AG04449 (cell line): ENCODE data around the gene PADI2.

ENCODE experiments used
- CTCF ChIA-PET: fragments of 350-600 bp; formaldehyde crosslinking; extraction: SDS; loops from one replicate; lab custom pipeline; 2021; ENCODE audit warnings: antibody characterized with exemption; lab: Yijun Ruan, JAX
- POLR2A ChIA-PET: fragments of 400-600, 350-600 bp; formaldehyde crosslinking; extraction: SDS; loops from one replicate; lab custom pipeline; 2020; ENCODE audit warnings: antibody characterized with exemption, inconsistent platforms; lab: Yijun Ruan, JAX
- DNase-seq: peaks from one replicate; pipeline ENCODE4 v3.0.0-alpha.2; 2010; ENCODE audit warnings: low read depth, low spot score
- H3K4me3 ChIP-seq: 2 replicates; pipeline ENCODE4 v1.5.1; 2011; ENCODE audit warnings: low read depth, mild to moderate bottlenecking, control low read depth, low read length
- CTCF ChIP-seq: IDR thresholded peaks from one replicate; pipeline ENCODE4 v1.5.1; 2011; ENCODE audit warnings: mild to moderate bottlenecking, moderate library complexity, low read length, control low read depth, inconsistent platforms; ENCODE audit not compliant: insufficient read depth; ENCODE audit errors: missing control alignments

The PADI2 gene

DNA sequence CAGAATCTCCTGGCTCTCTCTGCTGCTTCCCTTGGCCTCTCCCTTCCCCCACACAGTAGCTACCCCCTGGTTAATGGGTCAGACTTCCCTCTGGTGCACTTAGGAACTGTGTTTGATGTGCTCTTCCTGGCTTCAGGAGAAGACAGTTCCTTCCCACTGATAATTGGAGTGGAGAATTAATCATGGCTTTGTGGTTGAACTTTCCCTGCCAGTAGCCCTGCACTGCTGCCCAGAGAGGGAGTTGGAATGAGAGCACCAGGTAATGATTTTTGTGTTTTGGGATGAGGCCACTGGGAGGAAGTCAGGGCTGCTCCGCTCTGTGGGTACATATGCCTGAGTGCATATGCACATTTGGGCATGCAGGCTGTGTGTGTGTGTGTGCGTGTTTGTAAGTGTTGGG lies 39.7 kb upstream of the PADI2 start:
- no peak overlapping the region for H3K4me3 ChIP-seq
- no peak for DNase-seq
- POLR2A ChIA-PET, result no interaction called here
- CTCF ChIA-PET, result interaction anchor here (1.1 to 2.3 kb wide), 2 partner anchors 33 to 77 kb away, joined by 5 to 8 read pairs; no protein-coding TSS in a partner anchor
- TF ChIP-seq CTCF, result no peak

DNA sequence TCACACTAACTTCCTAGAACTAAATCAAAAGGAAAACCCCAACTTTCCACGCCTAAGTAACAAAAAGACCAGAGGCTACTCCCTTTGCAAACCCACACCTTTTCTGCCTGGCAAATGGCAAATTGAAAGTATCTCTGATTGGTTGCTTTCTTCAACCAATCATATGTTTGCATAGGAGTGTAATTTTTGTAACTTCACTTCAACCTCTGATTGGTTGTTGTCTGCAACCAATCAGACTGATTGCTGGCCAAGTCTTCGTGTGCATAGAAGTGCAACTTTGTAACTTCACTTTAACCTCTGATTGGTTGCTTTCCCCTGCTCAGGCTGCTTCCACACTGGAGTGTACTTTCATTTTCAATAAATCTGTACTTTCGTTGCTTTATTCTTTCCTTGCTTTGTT lies 36.9 kb upstream of the PADI2 start:
- H3K4me3 ChIP-seq, result no peak overlapping the region
- POLR2A ChIA-PET, result no interaction called here
- TF ChIP-seq CTCF, result no peak
- CTCF ChIA-PET, result no interaction called here
- no peak for DNase-seq

DNA sequence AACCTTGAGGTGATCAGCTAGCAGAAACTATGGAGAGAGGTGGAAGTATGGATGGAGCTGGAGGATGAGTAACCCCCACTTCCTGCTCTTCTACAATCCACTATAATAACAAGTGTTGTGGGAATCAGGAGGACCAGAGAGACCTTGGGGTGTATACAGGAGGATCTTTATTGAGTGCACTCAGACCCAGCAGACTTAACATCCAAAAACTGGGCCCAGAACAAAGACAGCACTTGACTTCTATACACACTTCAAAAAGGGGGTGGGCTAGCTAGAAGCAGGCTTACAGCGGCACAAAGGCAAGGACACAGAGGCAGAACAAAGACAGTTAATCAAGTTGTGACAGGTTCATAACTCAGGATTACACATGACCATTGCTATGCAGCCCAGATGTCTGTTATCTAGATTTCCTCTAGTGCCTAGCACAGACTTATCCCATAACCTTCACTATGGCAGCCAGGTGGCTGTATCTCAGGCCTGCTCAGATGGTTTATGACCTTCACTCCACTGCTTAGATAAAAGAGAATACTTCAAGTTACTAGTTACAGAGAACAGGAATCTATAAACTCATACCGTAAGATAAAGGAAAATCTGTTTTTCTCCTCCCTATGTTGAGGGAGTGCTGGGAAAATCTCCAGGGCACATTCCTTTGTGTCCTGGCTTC lies 36.1 kb upstream of the PADI2 start:
- no peak for DNase-seq
- POLR2A ChIA-PET, result no interaction called here
- no peak for TF ChIP-seq CTCF
- H3K4me3 ChIP-seq, result no peak overlapping the region
- CTCF ChIA-PET, result no interaction called here

DNA sequence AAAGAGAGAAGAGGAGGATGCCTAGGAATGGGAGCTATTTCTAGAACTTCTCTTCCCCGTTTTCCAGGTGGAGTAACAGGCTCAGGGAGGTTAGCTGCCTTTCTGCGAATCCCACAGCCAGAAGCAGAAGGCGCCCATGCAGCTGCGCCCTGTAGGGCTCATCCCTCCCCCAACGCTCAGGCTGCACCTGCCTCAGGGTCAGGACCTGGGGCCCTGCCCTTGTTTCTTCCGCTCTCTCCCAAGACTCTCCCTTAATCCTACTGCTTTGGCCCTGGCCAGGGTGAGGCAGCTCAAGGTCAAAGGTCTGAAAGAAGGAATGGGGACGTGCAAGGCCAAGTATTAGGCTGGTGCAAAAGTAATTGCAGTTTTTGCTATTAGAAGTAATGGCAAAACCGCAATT lies 30.5 kb upstream of the PADI2 start:
- TF ChIP-seq CTCF, result no peak
- POLR2A ChIA-PET, result no interaction called here
- no peak overlapping the region for H3K4me3 ChIP-seq
- CTCF ChIA-PET, result interaction anchor here (1.0 kb wide), 1 partner anchor 14 kb away, joined by 3 read pairs; no protein-coding TSS in a partner anchor
- no peak for DNase-seq

GRCh38 chr1:17148950-17149608 lies 29.8 kb upstream of the PADI2 start:
- H3K4me3 ChIP-seq, result no peak overlapping the region
- no peak for TF ChIP-seq CTCF
- POLR2A ChIA-PET, result no interaction called here
- CTCF ChIA-PET, result interaction anchor here (1.0 kb wide), 2 partner anchors 8 to 13 kb away, joined by 3 to 4 read pairs; no protein-coding TSS in a partner anchor
- no peak for DNase-seq

GRCh38 chr1:17145648-17146047 lies 26.4 kb upstream of the PADI2 start:
- H3K4me3 ChIP-seq, result no peak overlapping the region
- no peak for DNase-seq
- ChIA-PET POLR2A (no interaction called here), CTCF (interaction anchor here (1.1 kb wide), 1 partner anchor 9 kb away, joined by 3 read pairs; no protein-coding TSS in a partner anchor)
- TF ChIP-seq CTCF, result no peak
